ENCODE measurements around the gene PDIA6. TPM values are rescaled to one million over a fixed set of nuclear protein-coding genes. Genes with fewer than 3 reads are reported as not detected.

The PDIA6 gene
- total and polyA plus RNA-seq, 9 of the 15 experiments (the other 6 are each of a cell fraction or from before 2014, with no cell fraction given): 166 to 268 (median 229) TPM

DNA sequence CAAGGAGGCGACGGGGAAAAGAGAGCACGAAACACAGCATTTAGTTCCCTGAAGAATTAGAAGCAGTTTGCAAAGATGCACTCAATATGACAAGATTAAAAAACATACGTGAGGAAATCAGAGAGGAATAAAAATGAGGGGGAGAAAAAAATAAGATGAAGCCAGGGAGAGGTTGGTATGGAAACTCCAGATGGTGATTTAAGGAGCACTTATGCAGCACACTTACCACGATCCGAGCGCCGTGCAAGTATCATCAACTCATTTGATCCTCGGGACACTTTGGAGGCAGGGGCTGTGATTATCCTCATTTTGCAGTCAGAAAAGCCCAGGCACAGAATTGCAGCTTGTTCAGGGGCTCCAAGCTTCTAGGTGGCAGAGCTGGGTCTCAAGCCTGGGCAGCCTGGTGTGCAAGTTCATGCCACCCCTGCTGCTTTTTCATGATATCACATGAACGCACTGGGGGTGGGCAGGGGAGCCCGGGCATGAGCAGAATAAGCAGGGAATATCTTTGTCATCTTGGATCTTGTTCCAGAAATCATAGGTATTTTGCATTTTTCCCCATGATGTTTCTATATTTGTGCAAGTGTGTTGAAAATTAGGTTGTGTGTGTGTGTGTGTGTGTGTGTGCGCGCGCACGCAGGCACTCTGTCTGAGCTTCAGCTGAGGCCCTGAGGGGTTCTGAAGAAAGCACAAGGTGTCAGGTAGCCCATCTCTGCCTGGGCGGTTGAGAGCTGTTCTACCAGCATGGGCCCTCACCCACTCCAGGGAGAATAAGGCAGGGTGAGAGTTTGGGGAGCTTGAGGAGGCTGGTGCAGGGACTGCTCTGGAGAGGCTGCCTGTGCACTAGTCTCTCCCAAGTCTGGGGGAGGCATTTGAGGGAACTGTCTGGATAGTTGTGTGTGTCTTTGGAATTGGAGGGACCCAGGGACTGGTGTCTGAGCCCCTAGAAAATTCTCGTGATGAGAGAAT, 25.0 kb upstream of the PDIA6 start:
- peaks cover 4 to 36% of the 10 kb centered on the region in 2 experiments; a peak in 4 of 5 replicates for H3K27me3 ChIP-seq (ENCODE audit: control insufficient read depth in 2 of 2, insufficient read depth in 2 of 2, low read length in 2 of 2)
- no peak for FAIRE-seq
- ChIA-PET CTCF (ENCODE audit: low intra/inter-chr PET ratio) (no interaction called here), POLR2A (no interaction called here)
- no peak for DNase-seq (ENCODE audit: extremely low read depth in 1 of 4, low spot score in 3 of 4)
- H2AFZ ChIP-seq (ENCODE audit: low read depth, low read length): no peak overlapping the region
- no peak overlapping the region for H3K4me2 ChIP-seq (ENCODE audit: insufficient read depth, low read length)
- H3K79me2 ChIP-seq (ENCODE audit: control insufficient read depth, insufficient read depth, low read length): no peaks in the 10 kb centered on the region
- intact Hi-C loops (cut with micrococcal nuclease): loop anchor here (10.0 kb wide), 1 partner anchor 577 kb away; no protein-coding TSS in a partner anchor
- peaks cover 0 to 9% of the 10 kb centered on the region in 2 experiments; a peak in 2 of 5 replicates for H3K4me1 ChIP-seq (replicated peaks in 1 of 2; ENCODE audit: control insufficient read depth in 2 of 2, insufficient read depth in 2 of 2, low read length in 2 of 2)
- no peaks in the 10 kb centered on the region for H3K9me3 ChIP-seq (replicated peaks; ENCODE audit: control insufficient read depth, insufficient read depth, low read depth, low read length)
- no peak for ATAC-seq
- BruUV-seq (replicated peaks): no TSS peak
- in situ Hi-C loops (cut with MboI): loop anchor here (5.0 to 25.0 kb wide), 3 partner anchors 285 to 745 kb away; no protein-coding TSS in a partner anchor
- H3K9ac ChIP-seq (ENCODE audit: insufficient read depth in 1 of 2, low read depth in 2 of 2, low read length in 2 of 2): no peak overlapping the region
- no peak overlapping the region for H3K4me3 ChIP-seq
- no peaks in the 10 kb centered on the region for H3K36me3 ChIP-seq (ENCODE audit: control insufficient read depth, insufficient read depth, low read length)
- under 1% methylated on average over 15 of the region's 17 CpGs for WGBS (ENCODE audit: insufficient coverage, low coverage, missing lambda C conversion rate)
- peaks cover 9% of the 10 kb centered on the region for H4K20me1 ChIP-seq (replicated peaks; ENCODE audit: control insufficient read depth, insufficient read depth, low read length)
- H3K27ac ChIP-seq (ENCODE audit: extremely low read depth, low read depth, low read length): no peak overlapping the region
- H3K9me1 ChIP-seq (ENCODE audit: control insufficient read depth, insufficient read depth, low read length): no peaks in the 10 kb centered on the region
- TF ChIP-seq SPI1 (IDR thresholded peaks at IDR 0.05; ENCODE audit: borderline replicate concordance, low read depth, low read length): no peak
- no peak for TF ChIP-seq CXXC5 (CRISPR knock-in tag; IDR thresholded peaks at IDR 0.05)
- no peak for TF ChIP-seq POLR3G (IDR thresholded peaks at IDR 0.05; ENCODE audit: extremely low read depth, insufficient read length, insufficient replicate concordance)
- no peak for TF ChIP-seq HMGN3 (IDR thresholded peaks at IDR 0.05; ENCODE audit: borderline replicate concordance, extremely low read depth, insufficient read length, low read depth, low read length)
- no peak for TF ChIP-seq ZKSCAN1 (IDR thresholded peaks at IDR 0.05; ENCODE audit: low read depth, low read length)
- TF ChIP-seq MYC (IDR thresholded peaks at IDR 0.05; ENCODE audit: low read depth, low read length): no peak
- TF ChIP-seq MYC (CRISPR knock-in tag; IDR thresholded peaks at IDR 0.05; ENCODE audit: borderline replicate concordance, low read depth): no peak
- no peak for TF ChIP-seq NEUROD1 (IDR thresholded peaks at IDR 0.05; ENCODE audit: borderline replicate concordance, low read depth, low read length, partially characterized antibody)
- no peak for TF ChIP-seq CBX1 (IDR thresholded peaks at IDR 0.05; ENCODE audit: low read depth)
- TF ChIP-seq, protein P1, sequence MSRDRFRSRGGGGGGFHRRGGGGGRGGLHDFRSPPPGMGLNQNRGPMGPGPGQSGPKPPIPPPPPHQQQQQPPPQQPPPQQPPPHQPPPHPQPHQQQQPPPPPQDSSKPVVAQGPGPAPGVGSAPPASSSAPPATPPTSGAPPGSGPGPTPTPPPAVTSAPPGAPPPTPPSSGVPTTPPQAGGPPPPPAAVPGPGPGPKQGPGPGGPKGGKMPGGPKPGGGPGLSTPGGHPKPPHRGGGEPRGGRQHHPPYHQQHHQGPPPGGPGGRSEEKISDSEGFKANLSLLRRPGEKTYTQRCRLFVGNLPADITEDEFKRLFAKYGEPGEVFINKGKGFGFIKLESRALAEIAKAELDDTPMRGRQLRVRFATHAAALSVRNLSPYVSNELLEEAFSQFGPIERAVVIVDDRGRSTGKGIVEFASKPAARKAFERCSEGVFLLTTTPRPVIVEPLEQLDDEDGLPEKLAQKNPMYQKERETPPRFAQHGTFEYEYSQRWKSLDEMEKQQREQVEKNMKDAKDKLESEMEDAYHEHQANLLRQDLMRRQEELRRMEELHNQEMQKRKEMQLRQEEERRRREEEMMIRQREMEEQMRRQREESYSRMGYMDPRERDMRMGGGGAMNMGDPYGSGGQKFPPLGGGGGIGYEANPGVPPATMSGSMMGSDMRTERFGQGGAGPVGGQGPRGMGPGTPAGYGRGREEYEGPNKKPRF (IDR thresholded peaks at IDR 0.05; ENCODE audit: low read depth, low read length): no peak
- no peak for TF ChIP-seq TAF1 (IDR thresholded peaks at IDR 0.05; ENCODE audit: control insufficient read depth, extremely low read depth, insufficient read depth, low read length, severe bottlenecking)
- TF ChIP-seq MCM2 (IDR thresholded peaks at IDR 0.05; ENCODE audit: low read depth): no peak
- TF ChIP-seq, protein P2, sequence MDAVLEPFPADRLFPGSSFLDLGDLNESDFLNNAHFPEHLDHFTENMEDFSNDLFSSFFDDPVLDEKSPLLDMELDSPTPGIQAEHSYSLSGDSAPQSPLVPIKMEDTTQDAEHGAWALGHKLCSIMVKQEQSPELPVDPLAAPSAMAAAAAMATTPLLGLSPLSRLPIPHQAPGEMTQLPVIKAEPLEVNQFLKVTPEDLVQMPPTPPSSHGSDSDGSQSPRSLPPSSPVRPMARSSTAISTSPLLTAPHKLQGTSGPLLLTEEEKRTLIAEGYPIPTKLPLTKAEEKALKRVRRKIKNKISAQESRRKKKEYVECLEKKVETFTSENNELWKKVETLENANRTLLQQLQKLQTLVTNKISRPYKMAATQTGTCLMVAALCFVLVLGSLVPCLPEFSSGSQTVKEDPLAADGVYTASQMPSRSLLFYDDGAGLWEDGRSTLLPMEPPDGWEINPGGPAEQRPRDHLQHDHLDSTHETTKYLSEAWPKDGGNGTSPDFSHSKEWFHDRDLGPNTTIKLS (IDR thresholded peaks at IDR 0.05; ENCODE audit: borderline replicate concordance, low read depth): no peak
- TF ChIP-seq HNRNPK (IDR thresholded peaks at IDR 0.05; ENCODE audit: low read depth, low read length, poor library complexity, severe bottlenecking): no peak
- TF ChIP-seq NFXL1 (CRISPR knock-in tag; IDR thresholded peaks at IDR 0.05): no peak
- TF ChIP-seq, protein P3, sequence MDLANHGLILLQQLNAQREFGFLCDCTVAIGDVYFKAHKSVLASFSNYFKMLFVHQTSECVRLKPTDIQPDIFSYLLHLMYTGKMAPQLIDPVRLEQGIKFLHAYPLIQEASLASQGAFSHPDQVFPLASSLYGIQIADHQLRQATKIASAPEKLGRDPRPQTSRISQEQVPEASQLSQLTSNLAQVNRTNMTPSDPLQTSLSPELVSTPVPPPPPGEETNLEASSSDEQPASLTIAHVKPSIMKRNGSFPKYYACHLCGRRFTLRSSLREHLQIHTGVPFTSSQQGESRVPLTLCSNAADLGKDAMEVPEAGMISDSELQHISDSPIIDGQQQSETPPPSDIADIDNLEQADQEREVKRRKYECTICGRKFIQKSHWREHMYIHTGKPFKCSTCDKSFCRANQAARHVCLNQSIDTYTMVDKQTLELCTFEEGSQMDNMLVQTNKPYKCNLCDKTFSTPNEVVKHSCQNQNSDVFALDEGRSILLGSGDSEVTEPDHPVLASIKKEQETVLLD (IDR thresholded peaks at IDR 0.05): no peak

Measured in K562 (cell line).